Coronary artery (tissue), 2 donors: ENCODE results near the gene TAF15.

Experiments used
- DNase-seq: peaks from one replicate; pipeline ENCODE4 v3.0.0-alpha.2; 2017; ENCODE audit warnings: low spot score
- H3K27ac ChIP-seq, 2 donors: fragments of 200-600 bp; sonication (generic); one replicate each; pipeline ENCODE4 v1.5.1; 2016 to 2019
- H3K4me3 ChIP-seq: fragments of 200-600 bp; sonication (generic); 2 replicates; pipeline ENCODE4 v1.5.1; 2016; ENCODE audit warnings: mild to moderate bottlenecking, moderate library complexity
- CTCF ChIP-seq: fragments of 200-600 bp; sonication (generic); IDR thresholded peaks from one replicate; pipeline ENCODE4 v1.5.1; 2019; ENCODE audit warnings: antibody characterized with exemption

TAF15 gene

DNA sequence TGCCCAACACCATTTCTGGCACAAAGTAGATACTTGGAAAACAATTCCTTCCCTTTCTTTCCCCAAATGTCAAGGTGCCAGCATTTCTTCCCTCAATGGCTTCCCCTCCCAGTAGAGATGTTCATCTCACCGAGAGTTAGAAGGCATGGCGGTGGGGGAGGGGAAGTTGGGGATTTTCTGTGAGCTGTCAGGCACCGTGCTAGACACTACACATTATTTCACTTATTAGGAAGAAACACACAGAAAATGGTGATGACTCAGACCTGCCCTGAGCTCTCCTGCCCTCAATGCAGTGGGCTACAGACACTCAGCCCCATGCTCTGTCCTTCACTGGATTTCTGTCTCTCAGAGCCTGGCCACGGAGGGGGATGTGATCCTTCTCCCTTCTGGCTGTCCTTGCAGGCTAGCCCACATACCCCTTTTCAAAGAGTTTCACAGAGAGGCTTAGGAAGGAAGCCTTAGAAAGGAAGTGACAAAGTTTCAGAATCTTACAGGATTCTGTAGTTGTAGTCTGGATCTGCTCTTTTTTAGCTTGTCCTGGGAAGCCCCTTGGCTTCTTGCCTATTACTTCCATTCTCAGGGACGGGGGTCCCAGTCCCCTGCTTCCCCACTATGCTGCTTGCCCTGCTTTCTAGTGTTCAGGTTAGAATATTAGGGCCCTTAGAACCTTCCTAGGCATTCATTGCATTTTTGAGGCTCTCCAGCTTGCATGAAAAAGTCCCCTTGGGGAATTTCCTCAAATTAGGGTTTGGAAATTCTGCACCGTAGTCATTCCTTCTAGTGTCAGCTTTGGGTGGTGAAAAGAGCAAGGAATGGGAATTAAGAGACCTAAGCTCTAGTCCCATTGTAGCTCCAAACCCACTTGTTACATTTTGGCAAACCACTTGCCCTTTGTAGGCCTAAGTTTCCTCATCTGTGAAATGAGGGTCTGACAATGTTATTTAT lies 83.1 kb downstream of the TAF15 start:
- DNase-seq: no peak
- no peak overlapping the region for H3K27ac ChIP-seq
- H3K4me3 ChIP-seq: no peak overlapping the region
- TF ChIP-seq CTCF: no peak

DNA sequence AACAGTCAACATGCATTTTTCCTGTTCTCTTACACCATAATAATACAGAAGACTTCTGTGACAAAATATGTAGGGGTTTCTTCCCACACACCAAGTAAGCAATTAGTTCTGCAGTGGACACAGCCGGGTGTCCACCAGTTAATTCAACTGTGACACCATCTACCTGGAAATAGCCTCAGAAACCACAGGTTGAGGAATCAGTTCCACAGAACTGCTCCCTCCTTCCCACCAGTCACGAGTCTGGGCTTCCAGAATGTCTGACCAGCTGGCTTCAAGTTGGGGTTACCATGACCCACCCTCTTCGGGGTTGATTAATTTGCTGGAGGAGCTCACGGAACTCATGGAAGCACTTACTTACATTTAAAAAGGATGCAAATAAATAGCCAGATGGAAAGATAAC lies 84.5 kb downstream of the TAF15 start:
- no peak overlapping the region for H3K27ac ChIP-seq
- DNase-seq: no peak
- no peak overlapping the region for H3K4me3 ChIP-seq
- TF ChIP-seq CTCF: no peak

- DNase-seq: no peak
- Histone ChIP-seq H3K4me3 (no peak overlapping the region), H3K27ac (no peak overlapping the region)
- TF ChIP-seq CTCF: no peak
These were observed 84.9 kb downstream of the TAF15 start for GRCh38 chr17:35894206-35894605.

- no peak for TF ChIP-seq CTCF
- Histone ChIP-seq H3K4me3 (no peak overlapping the region), H3K27ac (no peak overlapping the region)
- DNase-seq: no peak
These were observed 86.6 kb downstream of the TAF15 start for GRCh38 chr17:35895636-35896587.
